ENCODE data around the gene DPT.

DNA sequence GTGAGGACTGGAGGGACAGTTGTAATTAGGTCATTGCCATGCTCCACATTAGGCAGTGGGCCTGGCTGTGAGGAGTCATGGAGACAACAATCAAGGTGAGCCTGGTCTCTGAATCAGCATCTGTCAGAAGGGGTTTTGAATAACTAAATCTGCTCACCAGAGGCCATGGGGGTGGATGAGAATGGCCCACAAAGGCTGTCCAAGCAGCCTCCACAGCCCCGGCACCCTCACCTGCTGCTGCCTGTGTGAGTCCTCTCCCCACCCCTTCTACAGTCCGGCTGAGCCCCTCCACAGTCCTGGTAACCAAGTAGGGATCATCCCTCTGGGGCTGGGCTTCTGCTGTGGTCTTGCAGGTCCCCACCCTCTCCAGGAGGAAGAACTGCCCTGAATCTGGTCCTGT, 2.3 kb downstream of the DPT start:
- TF ChIP-seq, protein P1, sequence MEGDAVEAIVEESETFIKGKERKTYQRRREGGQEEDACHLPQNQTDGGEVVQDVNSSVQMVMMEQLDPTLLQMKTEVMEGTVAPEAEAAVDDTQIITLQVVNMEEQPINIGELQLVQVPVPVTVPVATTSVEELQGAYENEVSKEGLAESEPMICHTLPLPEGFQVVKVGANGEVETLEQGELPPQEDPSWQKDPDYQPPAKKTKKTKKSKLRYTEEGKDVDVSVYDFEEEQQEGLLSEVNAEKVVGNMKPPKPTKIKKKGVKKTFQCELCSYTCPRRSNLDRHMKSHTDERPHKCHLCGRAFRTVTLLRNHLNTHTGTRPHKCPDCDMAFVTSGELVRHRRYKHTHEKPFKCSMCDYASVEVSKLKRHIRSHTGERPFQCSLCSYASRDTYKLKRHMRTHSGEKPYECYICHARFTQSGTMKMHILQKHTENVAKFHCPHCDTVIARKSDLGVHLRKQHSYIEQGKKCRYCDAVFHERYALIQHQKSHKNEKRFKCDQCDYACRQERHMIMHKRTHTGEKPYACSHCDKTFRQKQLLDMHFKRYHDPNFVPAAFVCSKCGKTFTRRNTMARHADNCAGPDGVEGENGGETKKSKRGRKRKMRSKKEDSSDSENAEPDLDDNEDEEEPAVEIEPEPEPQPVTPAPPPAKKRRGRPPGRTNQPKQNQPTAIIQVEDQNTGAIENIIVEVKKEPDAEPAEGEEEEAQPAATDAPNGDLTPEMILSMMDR (IDR thresholded peaks at IDR 0.05), result no peak
- TF ChIP-seq POLR2A (IDR thresholded peaks at IDR 0.05), result no peak

All from esophagus squamous epithelium (tissue), 4 donors.